ENCODE results near the gene TOP1. TPM values are rescaled to one million over a fixed set of nuclear protein-coding genes. Genes with fewer than 3 reads are reported as not detected.
A peak's percentile ranks its signal among the peaks of the same experiment; 100 is the strongest.

TOP1 gene
- total and polyA plus RNA-seq, 2 donors from 2014 or later: 23.4 to 49.9 TPM

DNA sequence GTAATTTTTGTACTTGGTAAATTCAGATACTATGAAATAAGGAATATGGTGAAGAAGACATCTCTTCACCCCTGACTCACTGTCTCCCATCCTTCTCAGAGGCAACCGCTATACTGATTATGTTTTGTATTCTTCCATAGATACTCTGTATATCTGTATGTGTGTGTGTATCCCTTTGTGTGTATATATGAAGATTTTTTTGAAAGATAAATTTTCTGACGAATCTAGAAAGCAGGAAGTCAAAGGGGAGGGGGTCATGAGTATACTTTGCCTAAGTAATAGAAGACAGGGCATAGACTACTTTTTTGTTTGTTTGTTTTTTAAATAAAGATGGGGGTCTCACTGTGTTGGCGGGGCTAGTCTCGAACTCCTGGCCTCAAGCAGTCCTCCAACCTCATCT, 48.2 kb downstream of the TOP1 start:
- DNase-seq (no peak), FAIRE-seq (no peak)
- no peaks in the 10 kb centered on the region for H3K9me3 ChIP-seq (ENCODE audit: control insufficient read depth in 2 of 3, insufficient read depth in 1 of 3, low read length in 3 of 3)
- H3K27me3 ChIP-seq (ENCODE audit: control insufficient read depth, insufficient read depth, low read length): no peaks in the 10 kb centered on the region
- no peak overlapping the region for H3K4me3 ChIP-seq (ENCODE audit: low read length in 3 of 3)
- peaks cover 0 to 23% (median 12%) of the 10 kb centered on the region in 3 donors for H3K4me1 ChIP-seq (ENCODE audit: control insufficient read depth in 2 of 3, insufficient read depth in 2 of 3, low read depth in 1 of 3, low read length in 3 of 3)
- H3K27ac ChIP-seq (ENCODE audit: low read depth in 2 of 2, low read length in 2 of 2): no peak overlapping the region
- TF ChIP-seq, protein P1, sequence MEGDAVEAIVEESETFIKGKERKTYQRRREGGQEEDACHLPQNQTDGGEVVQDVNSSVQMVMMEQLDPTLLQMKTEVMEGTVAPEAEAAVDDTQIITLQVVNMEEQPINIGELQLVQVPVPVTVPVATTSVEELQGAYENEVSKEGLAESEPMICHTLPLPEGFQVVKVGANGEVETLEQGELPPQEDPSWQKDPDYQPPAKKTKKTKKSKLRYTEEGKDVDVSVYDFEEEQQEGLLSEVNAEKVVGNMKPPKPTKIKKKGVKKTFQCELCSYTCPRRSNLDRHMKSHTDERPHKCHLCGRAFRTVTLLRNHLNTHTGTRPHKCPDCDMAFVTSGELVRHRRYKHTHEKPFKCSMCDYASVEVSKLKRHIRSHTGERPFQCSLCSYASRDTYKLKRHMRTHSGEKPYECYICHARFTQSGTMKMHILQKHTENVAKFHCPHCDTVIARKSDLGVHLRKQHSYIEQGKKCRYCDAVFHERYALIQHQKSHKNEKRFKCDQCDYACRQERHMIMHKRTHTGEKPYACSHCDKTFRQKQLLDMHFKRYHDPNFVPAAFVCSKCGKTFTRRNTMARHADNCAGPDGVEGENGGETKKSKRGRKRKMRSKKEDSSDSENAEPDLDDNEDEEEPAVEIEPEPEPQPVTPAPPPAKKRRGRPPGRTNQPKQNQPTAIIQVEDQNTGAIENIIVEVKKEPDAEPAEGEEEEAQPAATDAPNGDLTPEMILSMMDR (IDR thresholded peaks at IDR 0.05; ENCODE audit: borderline replicate concordance, extremely low read depth, insufficient read depth): no peak
- peaks cover 4 to 9% (median 5%) of the 10 kb centered on the region in 3 donors for H3K36me3 ChIP-seq (ENCODE audit: control insufficient read depth in 2 of 3, insufficient read depth in 3 of 3, low read length in 3 of 3)
- H3K9ac ChIP-seq (ENCODE audit: low read length in 3 of 3): no peak overlapping the region
- intact Hi-C loops (cut with DNase I): no loop called here

DNA sequence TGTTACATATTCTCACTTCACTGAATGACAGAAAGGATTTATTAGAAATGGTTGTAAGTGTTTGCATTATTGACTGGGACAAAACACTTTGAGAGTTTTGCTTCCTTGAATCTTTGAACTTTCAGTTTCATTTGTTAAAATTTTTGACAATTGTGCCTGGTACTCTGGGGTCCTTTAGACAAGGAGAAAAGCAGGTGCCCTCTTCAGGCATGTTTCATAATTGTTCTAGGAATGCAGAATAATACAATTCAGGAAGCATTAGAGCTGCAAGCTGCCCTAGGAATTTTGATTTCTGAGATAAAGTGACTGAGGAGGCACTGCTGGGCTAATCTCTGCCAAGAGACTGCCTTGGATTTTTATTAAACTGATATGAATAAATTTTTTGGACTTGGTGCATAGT, 49.7 kb downstream of the TOP1 start:
- Histone ChIP-seq H3K27me3 (ENCODE audit: control insufficient read depth, insufficient read depth, low read length) (no peaks in the 10 kb centered on the region), H3K27ac (ENCODE audit: low read depth in 2 of 2, low read length in 2 of 2) (no peak overlapping the region), H3K9ac (ENCODE audit: low read length in 3 of 3) (no peak overlapping the region), H3K36me3 (ENCODE audit: control insufficient read depth in 2 of 3, insufficient read depth in 3 of 3, low read length in 3 of 3) (peaks cover 8 to 13% (median 12%) of the 10 kb centered on the region in 3 donors), H3K4me3 (ENCODE audit: low read length in 3 of 3) (no peak overlapping the region), H3K9me3 (ENCODE audit: control insufficient read depth in 2 of 3, insufficient read depth in 1 of 3, low read length in 3 of 3) (no peaks in the 10 kb centered on the region), H3K4me1 (ENCODE audit: control insufficient read depth in 2 of 3, insufficient read depth in 2 of 3, low read depth in 1 of 3, low read length in 3 of 3) (peaks cover 0 to 11% (median 3%) of the 10 kb centered on the region in 3 donors)
- peak in 2 of 5 donors; percentile 74 to 80 for DNase-seq
- TF ChIP-seq, protein P1 (IDR thresholded peaks at IDR 0.05; ENCODE audit: borderline replicate concordance, extremely low read depth, insufficient read depth): peak; percentile 52
- FAIRE-seq: no peak
- intact Hi-C loops (cut with DNase I): no loop called here

DNA sequence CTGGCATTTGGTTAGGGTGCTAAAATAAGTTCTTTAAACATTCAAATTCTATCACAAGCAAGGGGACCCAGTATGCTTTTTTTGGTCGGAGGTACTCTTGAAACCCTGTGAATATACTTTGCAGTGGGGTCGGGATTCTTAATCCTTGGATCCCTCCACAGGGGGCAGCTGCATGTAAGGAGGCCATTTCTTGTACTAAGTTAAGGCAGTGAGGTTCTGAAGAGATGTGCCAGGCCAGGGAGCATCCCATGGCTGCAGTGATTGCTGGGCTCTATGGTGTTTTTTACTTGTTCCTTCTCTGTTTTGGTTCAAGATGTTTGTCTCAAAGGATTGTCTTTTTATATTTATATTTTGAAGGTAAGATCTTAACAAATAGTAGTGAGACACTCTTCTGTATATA, 50.4 kb downstream of the TOP1 start:
- intact Hi-C loops (cut with DNase I): no loop called here
- FAIRE-seq: no peak
- peaks cover 0 to 11% (median 3%) of the 10 kb centered on the region in 3 donors for H3K4me1 ChIP-seq (ENCODE audit: control insufficient read depth in 2 of 3, insufficient read depth in 2 of 3, low read depth in 1 of 3, low read length in 3 of 3)
- H3K27me3 ChIP-seq (ENCODE audit: control insufficient read depth, insufficient read depth, low read length): no peaks in the 10 kb centered on the region
- H3K4me3 ChIP-seq (ENCODE audit: low read length in 3 of 3): no peak overlapping the region
- peaks cover 12 to 13% (median 12%) of the 10 kb centered on the region in 3 donors for H3K36me3 ChIP-seq (ENCODE audit: control insufficient read depth in 2 of 3, insufficient read depth in 3 of 3, low read length in 3 of 3)
- no peak overlapping the region for H3K27ac ChIP-seq (ENCODE audit: low read depth in 2 of 2, low read length in 2 of 2)
- H3K9ac ChIP-seq (ENCODE audit: low read length in 3 of 3): no peak overlapping the region
- DNase-seq: no peak
- TF ChIP-seq, protein P1 (IDR thresholded peaks at IDR 0.05; ENCODE audit: borderline replicate concordance, extremely low read depth, insufficient read depth): no peak
- H3K9me3 ChIP-seq (ENCODE audit: control insufficient read depth in 2 of 3, insufficient read depth in 1 of 3, low read length in 3 of 3): no peaks in the 10 kb centered on the region

DNA sequence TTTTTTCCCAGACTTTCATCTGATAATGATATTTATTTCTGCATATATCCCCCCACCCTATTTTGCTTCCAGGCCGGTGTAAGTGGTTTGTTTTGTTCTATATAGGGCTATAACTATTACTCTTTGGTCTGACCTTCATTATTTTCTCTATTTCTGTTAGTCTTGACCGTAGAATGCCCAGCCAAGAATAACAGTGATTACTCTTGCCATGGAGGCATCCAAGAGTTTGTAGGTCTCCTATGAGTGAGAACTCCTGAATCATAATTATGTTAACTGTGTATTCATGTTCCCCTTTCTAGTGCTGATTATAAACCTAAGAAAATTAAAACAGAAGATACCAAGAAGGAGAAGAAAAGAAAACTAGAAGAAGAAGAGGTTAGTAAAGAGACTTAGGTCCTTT, 52.2 kb downstream of the TOP1 start:
- intact Hi-C loops (cut with DNase I): no loop called here
- TF ChIP-seq, protein P1 (IDR thresholded peaks at IDR 0.05; ENCODE audit: borderline replicate concordance, extremely low read depth, insufficient read depth): no peak
- no peak for FAIRE-seq
- Histone ChIP-seq H3K36me3 (ENCODE audit: control insufficient read depth in 2 of 3, insufficient read depth in 3 of 3, low read length in 3 of 3) (peaks cover 13 to 20% (median 19%) of the 10 kb centered on the region in 3 donors), H3K9ac (ENCODE audit: low read length in 3 of 3) (no peak overlapping the region), H3K4me3 (ENCODE audit: low read length in 3 of 3) (no peak overlapping the region), H3K27ac (ENCODE audit: low read depth in 2 of 2, low read length in 2 of 2) (no peak overlapping the region), H3K9me3 (ENCODE audit: control insufficient read depth in 2 of 3, insufficient read depth in 1 of 3, low read length in 3 of 3) (no peaks in the 10 kb centered on the region), H3K27me3 (ENCODE audit: control insufficient read depth, insufficient read depth, low read length) (no peaks in the 10 kb centered on the region), H3K4me1 (ENCODE audit: control insufficient read depth in 2 of 3, insufficient read depth in 2 of 3, low read depth in 1 of 3, low read length in 3 of 3) (peaks cover 0 to 6% (median 0%) of the 10 kb centered on the region in 3 donors)
- DNase-seq: no peak
